Left hindlimb (tissue), 1 donor: ENCODE measurements around the gene CD247.

Experiments used
- DNase-seq: peaks from one replicate; pipeline ENCODE4 v3.0.0-alpha.2; 2018

The CD247 gene

GRCh38 chr1:167484726-167485502, 33.4 kb downstream of the CD247 start:
- no peak for DNase-seq

- no peak for DNase-seq
These were observed 34.5 kb downstream of the CD247 start for GRCh38 chr1:167483790-167484189.

- DNase-seq = no peak
These were observed 36.1 kb downstream of the CD247 start for GRCh38 chr1:167482184-167482583.

GRCh38 chr1:167479331-167479979, 38.9 kb downstream of the CD247 start:
- DNase-seq = no peak

GRCh38 chr1:167477986-167478385, 40.3 kb downstream of the CD247 start:
- no peak for DNase-seq

- DNase-seq = no peak
These were observed 42.3 kb downstream of the CD247 start for GRCh38 chr1:167476061-167476460.

GRCh38 chr1:167474191-167474641, 44.1 kb downstream of the CD247 start:
- no peak for DNase-seq

GRCh38 chr1:167473761-167474160, 44.6 kb downstream of the CD247 start:
- no peak for DNase-seq

GRCh38 chr1:167472752-167473521, 45.4 kb downstream of the CD247 start:
- no peak for DNase-seq

- DNase-seq = no peak
These were observed 46.8 kb downstream of the CD247 start for GRCh38 chr1:167471568-167471967.

GRCh38 chr1:167469280-167469965, 48.9 kb downstream of the CD247 start:
- DNase-seq = no peak

- no peak for DNase-seq
These were observed 50.6 kb downstream of the CD247 start for GRCh38 chr1:167467752-167468151.

GRCh38 chr1:167467126-167467710, 51.1 kb downstream of the CD247 start:
- no peak for DNase-seq

GRCh38 chr1:167465743-167466142, 52.6 kb downstream of the CD247 start:
- no peak for DNase-seq

- no peak for DNase-seq
These were observed 53.3 kb downstream of the CD247 start for GRCh38 chr1:167465018-167465417.

GRCh38 chr1:167463875-167464575, 54.3 kb downstream of the CD247 start:
- no peak for DNase-seq

- DNase-seq = no peak
These were observed 55.2 kb downstream of the CD247 start for GRCh38 chr1:167463080-167463479.

- DNase-seq = no peak
These were observed 56.0 kb downstream of the CD247 start for GRCh38 chr1:167462341-167462740.

GRCh38 chr1:167460836-167461235, 57.5 kb downstream of the CD247 start:
- no peak for DNase-seq

GRCh38 chr1:167457936-167458584, 60.3 kb downstream of the CD247 start:
- DNase-seq = no peak

- no peak for DNase-seq
These were observed 61.4 kb downstream of the CD247 start for GRCh38 chr1:167456926-167457325.
